Activated T-cell treated with anti-CD3 and anti-CD28 coated beads for 4 hours (primary cell): Measurements from ENCODE around the gene TSKS.
A peak's percentile ranks its signal among the peaks of the same experiment; 100 is the strongest.
"Not testable (repeated sequence)": the region's sequence is repeated elsewhere in the genome, so short reads cannot be mapped to it uniquely, and the experiment has no call there.

ENCODE experiments used
- DNase-seq: peaks from one replicate; pipeline ENCODE4 v3.0.0-alpha.2; 2020

The TSKS gene

GRCh38 chr19:49766007-49766929, 3.2 kb upstream of the TSKS start:
- DNase-seq = peak; percentile 98

GRCh38 chr19:49764341-49764740, 1.2 kb upstream of the TSKS start:
- DNase-seq = no peak

- DNase-seq = no peak
Measured at GRCh38 chr19:49761625-49762311, 1.3 kb downstream of the TSKS start.

- no peak for DNase-seq
Measured at GRCh38 chr19:49761249-49761624, 1.9 kb downstream of the TSKS start.

GRCh38 chr19:49758292-49758691, 4.8 kb downstream of the TSKS start:
- no peak for DNase-seq

GRCh38 chr19:49755956-49756355, 7.2 kb downstream of the TSKS start:
- DNase-seq = no peak

- no peak for DNase-seq
Measured at GRCh38 chr19:49752701-49753100, 10.4 kb downstream of the TSKS start.

GRCh38 chr19:49749771-49750170, 13.3 kb downstream of the TSKS start:
- DNase-seq = no peak

- DNase-seq = no peak
Measured at GRCh38 chr19:49749055-49749716, 13.9 kb downstream of the TSKS start.

- DNase-seq = peak; percentile 9
Measured at GRCh38 chr19:49746206-49746958, 16.7 kb downstream of the TSKS start.

- no peak for DNase-seq
Measured at GRCh38 chr19:49744946-49745381, 18.1 kb downstream of the TSKS start.

- DNase-seq = no peak
Measured at GRCh38 chr19:49741210-49741844, 21.8 kb downstream of the TSKS start.

GRCh38 chr19:49739933-49740332, 23.2 kb downstream of the TSKS start:
- no peak for DNase-seq

- no peak for DNase-seq
Measured at GRCh38 chr19:49739098-49739497, 24.0 kb downstream of the TSKS start.

- DNase-seq = no peak
Measured at GRCh38 chr19:49738268-49738667, 24.8 kb downstream of the TSKS start.

GRCh38 chr19:49730166-49730565, 32.9 kb downstream of the TSKS start:
- no peak for DNase-seq

GRCh38 chr19:49727217-49728030, 35.7 kb downstream of the TSKS start:
- DNase-seq = no peak

- not testable (repeated sequence) for DNase-seq
Measured at GRCh38 chr19:49719420-49719819, 43.7 kb downstream of the TSKS start.

- DNase-seq = no peak
Measured at GRCh38 chr19:49718991-49719390, 44.1 kb downstream of the TSKS start.

GRCh38 chr19:49718511-49718910, 44.6 kb downstream of the TSKS start:
- no peak for DNase-seq

- DNase-seq = no peak
Measured at GRCh38 chr19:49716154-49716553, 47.0 kb downstream of the TSKS start.
